NK-92 treated with Interleukin-12 subunit alpha and Interleukin-12 subunit beta, amount 100 ng/mL, for 24 hours (cell line): ENCODE measurements around the gene MMP27.

ENCODE experiments used
- DNase-seq: peaks from one replicate; lab custom pipeline; 2025; lab: John Stamatoyannopoulos, UW

The MMP27 gene

GRCh38 chr11:102703826-102704493, 1.6 kb downstream of the MMP27 start:
- no peak for DNase-seq

- DNase-seq = no peak
Observed at GRCh38 chr11:102695201-102695600, 10.4 kb downstream of the MMP27 start.

- DNase-seq = no peak
Observed at GRCh38 chr11:102685754-102686153, 19.8 kb downstream of the MMP27 start.

GRCh38 chr11:102685338-102685737, 20.2 kb downstream of the MMP27 start:
- DNase-seq = no peak

GRCh38 chr11:102683277-102683676, 22.3 kb downstream of the MMP27 start:
- DNase-seq = no peak

GRCh38 chr11:102680945-102681344, 24.6 kb downstream of the MMP27 start:
- DNase-seq = no peak

GRCh38 chr11:102678022-102678421, 27.5 kb downstream of the MMP27 start:
- DNase-seq = no peak

- DNase-seq = no peak
Observed at GRCh38 chr11:102676084-102676483, 29.5 kb downstream of the MMP27 start.

GRCh38 chr11:102669664-102670063, 35.9 kb downstream of the MMP27 start:
- DNase-seq = no peak

GRCh38 chr11:102666331-102666957, 39.1 kb downstream of the MMP27 start:
- DNase-seq = no peak

- no peak for DNase-seq
Observed at GRCh38 chr11:102664001-102664752, 41.4 kb downstream of the MMP27 start.

GRCh38 chr11:102662607-102663006, 43.0 kb downstream of the MMP27 start:
- DNase-seq = no peak

- no peak for DNase-seq
Observed at GRCh38 chr11:102661040-102661439, 44.5 kb downstream of the MMP27 start.

- no peak for DNase-seq
Observed at GRCh38 chr11:102656528-102656927, 49.0 kb downstream of the MMP27 start.

- no peak for DNase-seq
Observed at GRCh38 chr11:102655547-102655946, 50.0 kb downstream of the MMP27 start.

GRCh38 chr11:102654761-102655160, 50.8 kb downstream of the MMP27 start:
- no peak for DNase-seq

- no peak for DNase-seq
Observed at GRCh38 chr11:102653744-102654291, 51.8 kb downstream of the MMP27 start.

GRCh38 chr11:102647430-102647829, 58.1 kb downstream of the MMP27 start:
- DNase-seq = no peak

- DNase-seq = no peak
Observed at GRCh38 chr11:102643941-102644340, 61.6 kb downstream of the MMP27 start.
